GM19099 (cell line): ENCODE data around the gene TEX101.

Experiments
- POLR2A ChIP-seq: IDR thresholded peaks from 3 replicates; pipeline ENCODE4 v1.6.1; 2011; ENCODE audit warnings: low read depth; ENCODE audit not compliant: insufficient read length; ENCODE audit errors: extremely low read depth

TEX101 gene

DNA sequence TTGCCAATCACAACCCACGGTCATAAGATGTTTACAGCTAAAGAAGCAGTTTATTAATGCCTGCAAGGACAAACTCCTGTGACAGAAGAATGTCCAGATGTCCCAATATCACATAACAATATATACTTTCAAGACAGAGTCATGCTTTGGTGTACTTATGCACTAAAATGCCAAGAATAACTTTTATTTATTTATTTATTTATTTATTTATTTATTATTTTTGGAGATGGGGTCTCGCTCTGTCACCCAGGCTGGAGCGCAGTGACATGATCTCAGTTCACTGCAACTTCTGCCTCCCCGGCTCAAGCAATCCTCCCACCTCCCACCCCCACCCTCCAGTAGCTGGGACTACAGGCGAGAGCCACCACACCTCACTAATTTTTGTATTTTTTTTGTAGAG, 9.1 kb downstream of the TEX101 start:
- TF ChIP-seq POLR2A: no peak

GRCh38 chr19:43425567-43426392, 11.1 kb downstream of the TEX101 start:
- TF ChIP-seq POLR2A: no peak

DNA sequence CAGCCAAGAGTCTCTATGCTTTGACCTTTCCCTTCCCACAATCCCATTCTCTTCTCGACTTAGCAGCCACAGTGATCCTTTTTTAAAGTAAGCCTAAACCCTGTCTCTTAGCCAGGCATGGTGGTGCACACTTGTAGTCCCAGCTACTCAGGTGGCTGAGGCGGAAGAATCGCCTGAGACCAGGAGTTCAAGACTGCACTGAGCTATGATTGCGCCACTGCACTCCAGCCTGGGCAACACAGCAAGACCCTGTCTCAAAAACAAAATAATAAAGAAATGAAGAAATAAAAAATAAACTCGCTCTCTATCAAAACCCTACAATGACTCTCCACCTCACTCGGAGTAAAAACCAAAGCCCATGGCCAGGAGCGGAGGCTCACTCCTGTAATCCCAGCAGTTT, 14.7 kb downstream of the TEX101 start:
- no peak for TF ChIP-seq POLR2A

DNA sequence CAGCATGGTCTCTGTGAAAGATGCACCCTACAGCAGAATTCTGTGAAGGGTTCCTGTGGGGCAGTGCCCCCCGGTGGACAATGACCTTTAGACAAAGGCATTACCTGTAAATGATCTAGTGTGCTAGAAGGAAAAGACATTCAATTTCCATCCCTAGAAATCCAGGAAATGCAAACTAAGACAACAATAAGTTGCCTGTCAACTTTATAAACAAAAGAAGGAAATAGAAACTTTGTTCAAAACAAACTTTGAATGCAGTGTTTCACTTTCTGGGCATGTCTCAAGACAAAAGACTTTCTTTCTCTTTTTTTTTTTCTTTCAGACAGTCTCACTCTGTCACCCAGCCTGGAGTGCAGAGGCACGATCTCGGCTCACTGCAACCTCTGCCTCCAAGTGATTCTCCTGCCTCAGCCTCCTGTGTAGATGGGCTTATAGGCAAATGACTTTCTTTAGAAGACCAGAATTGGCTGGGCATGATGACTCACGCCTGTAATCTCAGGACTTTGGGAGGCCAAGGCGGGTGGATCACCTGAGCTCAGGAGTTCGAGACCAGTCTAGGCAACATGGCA, 15.5 kb downstream of the TEX101 start:
- TF ChIP-seq POLR2A: no peak

DNA sequence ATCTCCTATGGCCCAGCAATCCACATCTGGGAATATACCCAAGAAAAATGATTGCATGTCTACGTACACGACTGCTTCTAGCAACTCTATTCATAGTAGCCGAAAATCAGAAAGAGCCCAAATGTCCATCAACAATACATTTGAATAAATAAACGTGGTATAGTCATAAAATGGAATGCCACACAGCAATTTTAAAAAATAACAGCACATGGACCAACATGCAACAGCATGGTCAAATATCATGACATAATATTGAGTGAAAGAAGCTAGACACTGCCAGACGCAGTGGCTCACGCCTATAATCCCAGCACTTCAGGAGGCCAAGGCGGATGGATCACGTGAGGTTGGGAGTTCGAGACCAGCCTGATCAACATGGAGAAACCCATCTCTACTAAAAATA, 16.3 kb downstream of the TEX101 start:
- no peak for TF ChIP-seq POLR2A

- no peak for TF ChIP-seq POLR2A
These were observed 18.6 kb downstream of the TEX101 start for GRCh38 chr19:43433358-43433673.

DNA sequence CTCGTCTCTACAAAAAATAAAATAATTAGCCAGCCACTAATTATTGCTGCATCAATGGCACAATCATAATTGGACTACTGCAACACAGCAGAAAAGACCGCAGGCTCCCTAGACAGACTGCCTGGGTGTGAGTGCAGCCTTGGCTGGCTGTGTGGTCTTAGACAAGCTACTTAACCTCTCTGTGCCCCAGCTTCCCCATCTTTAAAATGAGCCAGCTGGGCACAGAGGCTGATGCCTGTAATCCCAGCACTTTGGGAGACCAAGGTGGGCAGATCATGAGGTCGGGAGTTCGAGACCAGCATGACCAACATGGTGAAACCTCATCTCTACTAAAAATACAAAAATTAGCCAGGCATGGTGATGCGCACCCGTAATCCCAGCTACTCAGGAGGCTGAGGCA, 19.0 kb downstream of the TEX101 start:
- no peak for TF ChIP-seq POLR2A

GRCh38 chr19:43435775-43436174, 21.1 kb downstream of the TEX101 start:
- no peak for TF ChIP-seq POLR2A

DNA sequence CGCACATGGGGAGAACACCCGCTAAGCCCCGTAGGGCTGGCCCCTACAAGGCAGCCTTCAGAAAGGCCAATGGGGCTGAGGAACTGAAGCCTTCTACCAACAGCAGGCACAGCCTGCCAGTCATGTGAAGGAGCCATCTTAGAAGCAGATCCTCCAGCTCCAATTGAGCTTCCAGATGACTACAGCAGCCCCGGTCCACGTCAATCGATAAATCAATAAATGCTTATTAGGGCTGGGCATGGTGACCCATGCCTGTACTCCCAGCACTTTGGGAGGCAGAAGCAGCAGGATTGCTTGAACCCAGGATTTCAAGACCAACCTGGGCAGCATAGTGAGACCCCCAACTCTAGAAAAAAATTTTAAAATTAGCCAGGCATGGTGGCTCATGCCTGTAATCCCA, 23.0 kb downstream of the TEX101 start:
- TF ChIP-seq POLR2A: no peak

DNA sequence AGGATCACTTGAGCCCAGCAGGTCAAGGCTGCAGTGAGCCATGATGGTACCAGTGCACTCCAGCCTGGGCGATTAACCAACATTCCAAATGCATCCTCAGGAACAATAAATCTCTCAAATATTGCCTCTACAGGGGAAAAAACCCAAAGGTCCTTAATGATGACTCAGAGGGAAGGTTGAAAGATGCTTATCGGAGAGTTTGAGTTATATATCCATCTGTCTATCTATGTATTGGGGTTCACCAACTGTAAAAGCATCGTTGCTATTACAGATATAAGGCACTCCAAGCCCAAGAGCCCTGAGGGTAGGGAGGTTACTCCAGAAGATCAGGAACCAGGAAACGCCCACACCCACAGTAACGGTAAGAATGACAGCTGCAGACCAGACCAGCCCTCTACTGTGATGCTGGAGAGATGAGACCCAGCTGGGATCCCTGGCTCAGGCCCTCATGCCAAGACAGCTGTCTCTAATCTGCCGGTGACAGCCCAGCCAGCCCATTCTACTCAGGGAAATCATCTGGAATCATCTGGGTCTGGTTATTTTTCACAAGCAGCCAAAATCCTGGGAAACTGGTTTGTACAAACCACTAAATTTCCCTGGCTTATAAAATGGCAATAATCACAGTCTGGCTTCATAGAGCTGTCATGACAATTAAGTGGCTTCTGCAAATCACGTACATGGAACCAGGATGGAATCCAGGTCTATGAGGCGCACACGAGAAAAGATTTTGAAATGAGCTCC, 23.8 kb downstream of the TEX101 start:
- TF ChIP-seq POLR2A: no peak

- TF ChIP-seq POLR2A: no peak
These were observed 24.5 kb downstream of the TEX101 start for GRCh38 chr19:43439032-43439708.

GRCh38 chr19:43439709-43440063, 25.0 kb downstream of the TEX101 start:
- no peak for TF ChIP-seq POLR2A

DNA sequence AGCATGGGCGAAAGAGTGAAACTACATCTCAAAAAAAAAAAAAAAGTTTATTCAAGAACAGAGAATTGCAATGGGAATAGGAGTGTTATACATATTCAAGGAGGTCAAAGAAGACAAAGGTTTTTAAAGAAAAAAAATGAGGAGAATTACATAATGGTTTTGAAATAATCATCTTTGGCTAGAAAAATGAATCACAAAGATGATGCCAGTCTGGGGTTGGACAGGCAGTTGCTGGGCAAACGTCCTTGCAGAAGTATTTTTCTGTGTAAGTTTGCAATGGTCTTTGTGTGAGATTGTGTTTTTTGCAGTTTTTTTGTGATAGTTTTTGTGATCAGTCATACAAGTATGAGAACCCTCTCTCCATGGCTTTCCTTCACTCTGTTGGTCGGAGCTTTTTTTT, 27.0 kb downstream of the TEX101 start:
- no peak for TF ChIP-seq POLR2A

DNA sequence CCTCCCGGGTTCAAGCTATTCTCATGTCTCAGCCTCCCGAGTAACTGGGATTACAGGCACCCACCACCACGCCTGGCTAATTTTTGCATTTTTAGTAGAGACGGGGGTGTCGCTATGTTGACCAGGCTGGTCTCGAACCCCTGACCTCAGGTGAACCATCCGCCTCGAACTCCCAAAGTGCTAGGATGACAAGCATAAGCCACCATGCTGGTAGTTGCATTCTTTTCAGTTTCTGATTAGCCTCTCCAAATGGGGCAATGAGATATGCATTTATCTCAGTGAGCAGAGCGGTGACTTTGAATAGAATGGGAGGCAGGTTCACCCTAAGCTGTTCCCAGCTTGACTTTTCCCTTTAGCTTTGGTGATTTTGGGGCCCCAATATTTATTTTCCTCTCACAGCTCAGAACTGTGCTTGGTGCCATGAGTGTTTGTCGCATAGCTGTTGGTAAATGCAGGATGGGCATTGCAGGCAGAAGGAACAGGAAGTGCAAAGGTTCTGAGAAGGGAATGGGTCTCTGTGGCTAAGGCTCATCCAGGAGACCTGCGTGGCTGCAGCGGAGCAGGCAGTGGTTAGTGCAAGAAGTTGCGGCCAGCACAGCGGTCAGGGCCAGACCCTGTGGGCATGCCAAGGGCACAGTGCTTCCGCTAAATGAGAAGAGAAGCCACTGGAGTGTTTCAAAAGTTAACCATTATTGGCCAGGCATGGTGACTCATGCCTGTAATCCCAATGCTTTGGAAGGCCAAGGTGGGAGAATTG, 30.0 kb downstream of the TEX101 start:
- TF ChIP-seq POLR2A: no peak

GRCh38 chr19:43445426-43445825, 30.7 kb downstream of the TEX101 start:
- no peak for TF ChIP-seq POLR2A
